NCI-H460 (cell line): ENCODE results near the gene IHH. TPM values are rescaled to one million over a fixed set of nuclear protein-coding genes. Genes with fewer than 3 reads are reported as not detected.

Experiments
- DNase-seq: peaks from one replicate; pipeline ENCODE4 v3.0.0-alpha.2; 2016; ENCODE audit warnings: low read depth; ENCODE audit errors: extremely low read depth
- total RNA-seq: library from RNA; depleted of rRNA; stranded (reverse); fragments of >200 nt; shearing (Covaris generic); gene quantifications from 2 replicates; pipeline ENCODE4 v1.2.3, GENCODE V29; 2014

The IHH gene
- total RNA-seq, 1 experiment from 2014 or later = not detected

DNA sequence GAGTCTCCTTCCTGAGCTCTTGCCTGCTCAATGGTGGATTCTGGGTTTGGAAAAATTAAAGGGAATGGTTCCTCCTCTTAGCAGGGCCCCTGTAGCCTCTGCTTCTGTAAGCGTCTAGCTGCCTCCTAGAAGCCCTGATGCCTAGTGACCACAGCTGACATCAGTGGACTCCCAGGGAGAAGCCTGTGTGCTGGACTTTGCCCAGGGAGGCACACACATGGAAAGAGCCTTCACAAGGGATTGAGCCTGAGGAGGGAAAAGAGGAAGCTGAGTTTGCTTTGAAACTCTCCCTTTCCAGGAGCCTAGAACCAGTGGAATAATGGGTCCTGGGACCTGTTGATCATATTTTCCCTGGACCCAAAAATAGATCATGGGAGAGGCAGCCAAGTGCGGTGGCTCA lies 18.0 kb downstream of the IHH start:
- DNase-seq = no peak

DNA sequence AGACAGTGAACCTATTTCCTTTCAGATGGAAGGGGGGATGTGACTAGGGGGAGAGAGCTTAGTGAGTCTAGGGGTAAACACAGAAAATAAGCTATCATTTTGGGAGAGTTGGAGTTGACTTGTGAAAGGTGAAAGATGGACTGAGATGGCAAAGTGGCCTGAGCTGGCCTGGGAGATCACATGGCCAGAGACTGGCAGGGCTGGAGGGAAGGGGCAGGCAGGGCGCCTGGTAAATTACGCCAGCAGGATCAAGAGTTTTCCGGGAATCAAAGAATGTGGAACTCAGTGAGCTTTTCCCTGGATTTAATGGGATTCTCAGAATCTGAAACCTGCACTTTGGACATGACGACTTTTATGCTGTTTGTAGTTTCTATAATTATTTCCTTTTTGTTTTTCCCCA lies 18.6 kb downstream of the IHH start:
- no peak for DNase-seq

DNA sequence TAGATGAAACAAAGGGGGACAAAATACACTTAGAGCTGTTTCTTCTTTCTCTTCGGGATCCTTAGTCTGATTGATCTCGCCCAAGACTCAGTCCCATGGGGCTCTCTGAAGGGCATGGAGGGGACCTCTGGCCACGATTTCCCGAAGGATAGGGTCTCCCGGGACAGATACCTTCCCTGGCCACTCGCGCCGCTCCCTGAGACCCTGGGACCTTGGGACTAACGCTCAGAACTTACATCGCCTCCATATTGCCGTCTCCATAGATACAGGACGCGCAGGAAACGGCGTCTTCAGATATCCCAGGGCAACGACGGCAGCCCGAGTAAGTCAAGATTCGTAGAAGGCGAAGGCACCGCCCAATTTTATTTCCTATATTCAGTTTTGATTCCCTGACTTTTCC lies 19.5 kb downstream of the IHH start, which contains the start of gene CFAP65:
Gene CFAP65, minus strand, starts transcription at position 265 of the 400 bp plus-strand sequence. CDS start 2,468 bp downstream, outside the sequence.
- peak; percentile 23 for DNase-seq

DNA sequence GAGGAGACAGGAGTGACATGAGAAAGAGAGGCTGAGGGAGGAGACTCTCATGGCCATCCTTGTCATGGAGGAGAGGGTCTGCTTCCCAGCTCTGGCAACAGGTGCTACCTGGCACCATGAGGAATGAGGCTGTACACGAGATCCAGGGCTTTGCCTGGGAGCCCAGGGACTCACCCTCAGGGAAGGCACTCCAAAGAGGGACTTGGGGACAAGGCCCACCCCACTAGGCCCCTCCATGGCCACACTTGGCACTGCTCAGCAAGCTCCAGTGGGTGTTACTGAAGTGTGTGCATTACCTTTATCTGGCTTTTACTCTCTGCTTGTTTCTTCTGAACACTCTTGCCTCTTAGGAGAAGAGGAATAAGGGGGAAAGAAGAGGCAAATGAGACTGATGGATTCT lies 22.1 kb downstream of the IHH start:
- DNase-seq = no peak

DNA sequence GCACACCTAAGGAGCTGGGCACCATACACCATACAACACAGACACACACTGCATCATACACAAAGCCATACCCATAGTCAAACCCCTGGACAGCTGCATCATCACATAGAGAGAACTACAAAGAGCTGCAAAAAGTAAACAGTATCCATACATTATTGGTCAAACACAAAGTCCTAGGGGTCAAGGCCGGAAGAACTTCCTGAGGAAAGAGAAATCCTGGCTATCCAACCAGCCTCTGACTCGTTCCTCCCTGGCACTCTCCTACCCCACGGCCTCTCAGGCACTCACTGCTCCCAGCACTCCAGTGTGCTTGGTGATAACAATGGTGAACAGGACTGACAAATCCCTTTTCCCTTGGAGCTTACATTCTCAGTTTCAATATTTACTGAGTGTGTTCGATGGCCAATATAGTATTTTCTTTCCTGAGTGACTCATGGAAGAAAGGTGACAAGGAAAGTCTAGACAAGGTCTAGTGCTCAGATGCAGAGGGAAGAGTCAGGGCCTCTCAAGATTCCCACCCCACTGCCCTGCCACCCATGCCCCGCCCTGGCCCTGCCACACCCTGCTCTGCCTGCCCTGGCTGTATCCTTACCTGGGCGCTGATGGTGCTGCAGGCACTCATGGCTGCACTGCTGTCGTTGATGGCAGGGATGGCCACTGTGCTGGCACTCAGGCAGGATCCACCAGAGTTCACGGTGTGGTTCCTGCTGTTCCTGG lies 22.8 kb downstream of the IHH start:
- no peak for DNase-seq

DNA sequence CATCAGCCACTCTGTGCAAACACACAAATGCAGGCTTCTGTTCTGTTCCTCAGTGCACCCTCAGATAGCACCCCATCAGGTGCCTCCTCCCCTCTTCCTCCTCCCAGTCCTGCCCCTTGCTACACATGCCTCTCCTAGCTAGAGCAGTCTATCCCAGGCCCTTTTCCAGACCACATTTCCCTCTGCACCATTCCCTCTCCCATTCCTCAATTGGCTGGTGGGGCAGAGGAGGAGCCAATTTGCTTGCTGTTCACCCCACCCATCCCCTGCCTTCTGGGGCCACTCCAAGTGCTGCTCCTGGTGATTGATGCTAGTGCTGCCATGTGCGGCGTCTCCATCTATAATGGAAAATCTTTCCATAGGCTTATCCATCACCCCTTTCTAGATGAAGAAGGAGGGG lies 24.8 kb downstream of the IHH start:
- no peak for DNase-seq

DNA sequence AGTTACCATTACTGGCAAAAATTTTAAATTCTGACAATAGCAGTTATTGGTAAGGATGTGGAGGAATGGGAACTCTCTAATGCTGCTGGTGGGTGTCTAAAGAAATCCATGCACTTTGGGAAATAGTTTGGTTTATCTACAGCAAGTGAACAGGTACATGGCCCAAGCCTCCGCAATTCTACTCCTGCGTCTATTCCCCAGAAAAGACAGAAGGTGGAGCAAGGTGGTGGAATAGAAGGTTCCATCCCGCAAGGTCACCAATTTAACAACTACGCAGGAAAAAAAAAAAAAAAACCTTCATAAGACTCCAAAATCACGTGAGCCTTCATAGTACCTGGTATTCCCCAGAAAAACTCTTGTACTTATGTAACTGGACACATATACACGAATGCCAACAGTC lies 25.9 kb downstream of the IHH start:
- DNase-seq = no peak

DNA sequence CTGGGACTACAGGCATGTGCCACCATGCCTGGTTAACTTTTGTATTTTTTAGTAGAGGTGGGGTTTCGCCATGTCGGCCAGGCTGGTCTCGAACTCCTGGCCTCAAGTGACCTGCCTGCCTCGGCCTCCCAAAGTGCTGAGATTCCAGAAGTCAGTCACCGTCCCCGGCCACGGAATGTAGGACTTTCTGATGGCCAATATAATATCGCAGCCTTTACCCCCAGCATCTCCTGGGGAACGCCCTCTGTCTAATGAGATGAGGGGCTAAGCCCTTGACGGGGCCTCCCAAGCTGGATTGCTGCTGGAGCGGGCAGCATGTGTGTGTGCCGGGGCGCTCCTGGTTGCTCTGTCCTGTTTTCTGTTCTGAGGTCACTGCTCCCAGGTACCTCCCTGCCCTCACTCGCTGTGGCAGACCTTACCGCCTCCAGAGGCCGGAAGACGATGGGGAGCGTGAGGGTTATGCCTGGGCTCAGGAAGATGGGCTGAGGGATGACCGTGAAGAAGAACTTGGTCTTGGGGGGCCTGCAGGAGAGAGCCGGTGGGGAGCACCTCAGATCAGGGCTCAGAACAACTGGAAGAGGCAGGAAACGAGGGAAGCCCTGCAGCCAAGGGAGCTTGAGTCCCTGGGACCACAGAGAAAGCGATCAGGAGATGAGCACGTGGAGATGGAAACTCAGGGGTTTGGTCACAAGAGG lies 28.5 kb downstream of the IHH start:
- DNase-seq = no peak

DNA sequence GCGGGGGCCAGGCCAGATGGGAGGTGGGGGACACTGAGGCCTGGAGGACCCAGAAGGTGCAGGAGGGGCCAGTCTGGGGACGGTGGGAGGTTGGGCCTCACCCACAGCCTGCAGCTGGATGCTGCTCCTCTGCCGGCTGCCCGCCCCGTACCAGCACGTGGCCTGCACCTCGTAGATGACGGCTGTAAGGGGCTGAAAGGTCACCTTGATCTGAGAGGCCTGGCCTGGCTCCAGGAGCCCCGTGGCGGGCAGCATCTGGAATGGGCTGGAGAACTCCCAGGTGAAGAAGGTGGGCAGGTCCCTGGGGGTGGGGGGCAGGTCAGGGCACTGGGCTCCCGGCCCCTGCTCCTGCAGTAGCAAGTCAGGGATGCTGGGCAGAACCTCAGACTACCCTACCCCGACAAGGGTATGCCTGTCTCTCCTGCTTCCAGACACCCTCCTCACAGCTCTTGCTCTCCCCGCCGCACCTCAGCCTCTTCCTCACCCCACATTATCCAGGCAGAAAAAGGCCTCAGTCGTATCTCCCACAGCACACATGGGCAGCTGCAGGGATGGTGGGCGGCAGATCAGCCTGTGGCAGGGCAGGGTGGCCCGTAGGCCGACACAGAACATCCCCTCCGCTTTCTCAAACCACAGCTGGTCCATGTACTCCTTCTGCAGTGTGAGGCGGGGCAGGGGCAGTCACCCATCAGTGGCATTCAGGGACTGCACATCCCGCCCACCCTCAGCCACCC lies 29.5 kb downstream of the IHH start:
- no peak for DNase-seq

DNA sequence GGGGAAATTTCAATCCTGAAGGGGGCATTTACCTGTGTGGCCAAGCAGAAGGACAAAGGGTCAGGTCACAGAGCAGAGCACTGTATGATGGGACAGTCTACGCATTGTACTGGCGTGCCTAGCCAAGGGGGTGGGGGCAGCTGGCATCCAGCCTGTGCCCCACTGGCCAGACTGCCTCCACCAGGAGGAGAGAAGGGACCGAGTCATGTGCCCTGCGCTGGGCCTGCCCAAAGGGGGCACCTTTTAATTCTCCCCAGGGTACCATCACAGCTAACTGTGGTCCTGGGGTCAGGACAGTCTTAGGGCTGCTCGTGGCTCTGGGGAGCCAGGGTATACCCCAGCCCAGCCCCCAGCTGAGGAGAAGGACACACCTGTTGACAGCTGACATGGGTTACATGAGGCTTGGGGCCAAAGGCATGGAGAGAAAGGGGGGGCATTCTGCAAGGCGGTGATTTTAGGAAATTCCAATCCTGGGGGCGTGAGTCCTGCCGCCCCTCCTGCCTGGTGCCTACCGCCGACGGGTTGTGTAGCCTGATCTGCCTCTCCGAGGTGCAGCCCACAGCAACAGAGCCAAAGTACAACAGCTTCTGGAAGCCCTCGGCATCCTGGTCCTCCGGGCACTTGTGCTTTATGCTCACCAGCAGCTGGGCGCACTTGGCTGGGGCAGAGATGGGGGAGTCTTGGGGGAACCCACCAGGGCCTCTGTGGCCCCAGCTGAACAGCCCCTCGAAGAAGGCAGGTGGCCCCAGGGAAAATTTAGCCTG lies 30.4 kb downstream of the IHH start:
- DNase-seq = no peak

DNA sequence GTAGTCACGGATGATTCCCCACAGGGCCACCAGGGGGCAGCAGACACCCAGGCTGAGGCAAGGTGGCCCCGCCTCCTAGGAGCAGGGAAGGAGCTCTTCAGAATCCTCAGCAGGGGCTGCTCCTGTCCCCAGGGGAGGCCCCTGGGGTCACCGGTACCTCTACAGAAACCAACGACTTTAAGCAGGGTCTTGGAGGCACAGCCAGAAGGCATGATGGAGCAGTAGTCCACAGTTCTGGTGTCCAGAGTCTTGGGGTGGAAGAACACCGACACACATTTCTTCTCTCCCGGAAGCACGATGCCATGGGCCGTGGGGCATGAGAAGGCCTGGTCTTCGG lies 30.9 kb downstream of the IHH start:
- DNase-seq = peak; percentile 72

DNA sequence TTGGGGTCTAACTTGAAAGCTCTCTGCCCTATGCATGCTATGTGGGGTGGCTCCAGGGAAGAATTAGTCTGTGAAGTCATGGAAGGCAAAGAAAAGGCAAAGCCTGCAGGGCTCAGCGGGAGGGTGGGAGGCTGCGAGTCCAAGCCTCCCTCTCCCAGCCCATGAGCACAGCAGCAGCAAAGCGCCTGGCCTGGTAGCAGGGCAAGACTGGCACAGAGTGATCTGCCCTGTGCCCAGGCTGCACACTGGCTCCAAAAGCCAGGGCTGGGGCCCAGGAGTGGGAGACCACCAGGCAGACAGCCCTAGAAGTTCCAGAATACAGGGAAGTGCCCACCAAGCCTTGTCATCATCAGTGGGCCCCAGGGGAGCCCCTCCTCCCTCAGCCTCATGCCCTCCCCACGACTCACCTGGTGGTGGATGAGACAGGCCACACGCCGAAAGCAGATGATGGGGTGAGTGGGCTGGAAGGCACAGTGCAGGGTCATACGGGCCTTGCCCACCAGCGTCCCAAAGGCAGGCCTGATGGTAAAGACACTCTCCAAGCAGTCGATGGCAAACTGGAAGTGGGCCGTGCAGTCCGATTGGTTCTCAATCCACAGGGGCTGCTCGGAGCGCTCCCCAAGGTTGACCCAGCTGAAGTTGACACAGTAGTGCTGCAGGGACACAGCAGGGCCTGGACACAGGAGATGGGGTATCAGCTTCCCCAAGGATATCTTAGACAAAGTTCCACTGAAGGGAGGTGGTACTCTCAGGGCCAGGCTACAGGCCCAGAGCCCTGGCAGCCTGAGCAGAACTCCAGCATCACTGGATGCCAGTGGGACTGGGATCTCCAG lies 31.5 kb downstream of the IHH start:
- no peak for DNase-seq

DNA sequence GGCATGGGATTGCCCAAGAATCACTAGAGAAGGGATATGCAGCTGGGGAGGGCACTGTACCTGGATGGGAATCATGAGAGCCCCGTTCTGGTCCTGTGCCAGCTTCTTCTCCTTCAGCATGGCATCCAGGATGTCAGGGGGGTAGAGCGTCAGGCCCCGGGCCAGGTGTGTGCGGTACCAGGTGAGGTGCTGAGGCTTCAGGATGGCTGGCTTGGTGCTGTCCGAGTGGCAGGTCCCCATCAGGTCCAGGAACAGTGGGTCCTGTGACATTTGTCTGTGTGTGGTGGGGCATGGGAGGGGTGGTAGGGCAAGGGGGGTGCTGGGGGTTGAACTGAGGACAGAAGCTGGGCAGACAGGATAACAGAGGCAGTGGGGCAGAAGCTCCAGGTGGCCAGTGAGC lies 32.6 kb downstream of the IHH start:
- no peak for DNase-seq

DNA sequence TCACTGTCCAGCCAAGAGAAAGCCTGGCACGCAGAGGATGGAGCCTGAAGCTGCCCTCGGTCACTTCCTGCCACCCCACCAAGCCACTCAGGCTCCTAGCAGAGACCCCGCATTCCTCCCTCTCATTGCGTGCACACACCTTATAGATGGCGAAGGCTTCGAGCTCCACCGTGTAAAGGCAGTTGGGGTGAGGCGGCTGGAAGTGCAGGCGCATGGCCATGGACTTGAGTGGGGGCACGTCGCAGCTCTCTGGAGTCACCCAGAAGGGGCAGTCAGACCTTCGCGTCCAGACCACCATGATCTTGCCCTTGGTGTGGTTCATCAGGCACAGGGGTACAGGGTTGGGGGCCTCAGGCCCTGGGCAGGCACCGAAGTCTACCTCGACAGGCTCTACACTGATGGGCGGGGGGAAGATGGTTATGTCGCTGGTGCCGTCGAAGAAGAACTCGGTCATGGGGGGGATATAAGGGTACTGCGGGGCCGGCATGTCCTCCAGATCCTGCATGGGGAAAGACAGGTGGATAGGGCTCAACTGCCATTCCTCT lies 33.1 kb downstream of the IHH start:
- DNase-seq = no peak

DNA sequence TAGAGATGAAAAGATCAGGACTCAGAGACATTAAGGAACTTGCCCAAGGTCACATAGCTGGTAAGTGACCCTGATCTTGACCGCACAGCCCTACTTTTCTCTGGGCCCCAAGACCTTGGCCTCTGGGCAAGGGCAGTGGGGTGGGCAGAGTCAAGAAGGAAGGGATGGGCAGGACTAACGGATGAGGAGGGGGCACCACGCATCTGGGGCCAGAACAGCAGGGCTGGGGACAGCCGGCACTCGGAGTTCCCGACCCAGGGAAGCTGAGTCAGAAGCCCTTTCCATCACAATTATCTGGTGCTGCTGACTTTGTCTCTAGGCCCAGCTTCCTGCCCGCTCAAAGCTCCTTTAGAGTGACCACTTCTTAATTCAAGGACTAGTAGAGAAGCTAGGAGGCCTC lies 33.8 kb downstream of the IHH start:
- no peak for DNase-seq

DNA sequence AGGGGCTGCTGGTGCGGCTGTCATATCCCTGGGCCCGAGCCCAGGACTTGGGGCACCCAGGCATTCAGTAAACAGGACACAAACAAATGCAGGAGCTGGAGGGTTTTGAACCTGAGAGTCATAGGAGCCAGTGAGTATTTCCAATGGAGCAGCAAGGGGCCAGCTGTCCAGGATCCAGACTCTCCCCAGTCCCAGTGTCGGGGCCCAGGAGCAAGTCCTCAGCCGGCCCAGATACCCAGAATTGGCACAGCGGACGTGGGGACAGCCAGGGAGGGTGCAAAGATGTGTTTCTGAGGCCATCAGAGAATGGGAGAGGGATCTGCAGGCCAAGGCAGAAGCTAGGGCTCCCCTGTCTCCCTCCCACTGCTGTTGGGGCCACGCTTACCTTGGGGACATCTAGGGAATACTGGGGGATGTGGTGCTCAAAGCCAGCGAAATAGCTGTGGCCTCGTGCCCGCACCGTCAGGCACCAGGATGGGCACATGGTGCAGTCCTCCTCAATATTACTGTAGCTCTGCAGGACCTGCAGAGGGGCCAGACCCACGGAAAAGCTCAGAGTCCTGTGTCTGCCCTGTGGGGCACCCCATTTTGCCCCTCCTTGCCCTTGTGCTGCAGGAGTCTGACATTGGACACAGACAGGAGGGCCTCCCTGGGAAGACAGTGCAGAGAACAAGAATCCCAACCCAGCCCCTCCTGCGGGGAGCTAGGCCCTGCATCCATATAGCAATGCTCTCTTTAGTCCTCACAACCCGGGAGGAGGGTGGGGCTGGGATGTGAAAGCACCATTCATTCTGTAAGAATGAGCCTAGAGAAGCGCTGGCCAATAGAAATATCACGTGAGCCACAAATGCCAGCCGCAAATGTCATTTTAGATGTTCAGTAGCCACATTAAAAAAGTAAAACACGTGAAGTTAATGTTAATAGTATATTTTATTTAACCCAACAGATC lies 34.8 kb downstream of the IHH start:
- DNase-seq = no peak

DNA sequence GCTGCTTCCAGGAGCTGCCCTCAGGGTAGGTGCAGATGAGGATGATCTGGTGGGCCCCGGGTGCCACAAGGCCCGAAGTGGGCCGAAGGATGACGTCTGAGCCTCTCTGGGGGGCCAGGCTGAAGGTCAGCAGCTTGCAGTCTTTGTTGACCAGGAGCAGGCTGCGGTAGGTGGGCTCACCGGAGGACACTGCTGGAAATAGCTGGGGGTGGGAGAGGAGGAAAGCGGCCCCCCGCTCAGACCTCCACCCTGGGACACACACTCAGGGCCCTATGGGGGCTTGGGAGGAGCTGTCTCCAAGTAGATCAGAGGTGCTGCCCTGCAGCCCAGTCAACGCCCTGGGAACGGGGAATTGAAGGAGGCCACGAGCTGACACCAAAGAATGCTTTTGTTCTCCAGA lies 36.7 kb downstream of the IHH start:
- DNase-seq = no peak

DNA sequence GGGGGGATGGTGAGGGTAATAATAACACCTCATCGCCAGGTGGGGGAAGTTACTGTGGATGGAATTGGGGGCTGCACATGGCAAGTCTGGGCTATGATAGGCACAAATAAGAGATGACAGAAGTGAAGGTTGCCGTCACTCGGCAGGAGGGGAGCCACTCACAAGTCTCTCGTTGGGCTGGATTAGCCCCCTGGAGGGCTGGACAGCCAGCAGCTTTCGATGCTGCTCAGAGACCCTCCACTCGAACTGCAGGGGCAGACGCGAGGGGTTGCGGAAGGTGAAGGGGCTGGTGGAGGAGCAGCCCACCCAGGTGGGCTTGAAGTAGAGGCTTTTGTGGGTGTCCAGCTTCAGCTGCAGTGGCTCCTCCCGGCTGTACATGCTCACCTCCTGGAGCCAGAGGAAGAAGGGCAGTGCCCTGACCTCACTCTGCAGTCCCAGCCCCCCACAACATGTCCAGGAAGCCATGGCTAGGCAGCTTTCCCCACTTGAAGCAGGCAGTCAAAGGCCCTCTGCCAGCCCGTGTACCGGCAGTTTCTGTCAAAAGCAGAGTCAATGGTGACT lies 37.6 kb downstream of the IHH start:
- DNase-seq = no peak
